Inflammatory macrophage (primary cell): Measurements from ENCODE around the gene ARHGAP35.
"Not testable (repeated sequence)": the region's sequence is repeated elsewhere in the genome, so short reads cannot be mapped to it uniquely, and the experiment has no call there.

Experiments used
- DNase-seq, 2 donors: peaks; one replicate each; pipeline ENCODE4 v3.0.0-alpha.2; 2020 to 2022

The ARHGAP35 gene

DNA sequence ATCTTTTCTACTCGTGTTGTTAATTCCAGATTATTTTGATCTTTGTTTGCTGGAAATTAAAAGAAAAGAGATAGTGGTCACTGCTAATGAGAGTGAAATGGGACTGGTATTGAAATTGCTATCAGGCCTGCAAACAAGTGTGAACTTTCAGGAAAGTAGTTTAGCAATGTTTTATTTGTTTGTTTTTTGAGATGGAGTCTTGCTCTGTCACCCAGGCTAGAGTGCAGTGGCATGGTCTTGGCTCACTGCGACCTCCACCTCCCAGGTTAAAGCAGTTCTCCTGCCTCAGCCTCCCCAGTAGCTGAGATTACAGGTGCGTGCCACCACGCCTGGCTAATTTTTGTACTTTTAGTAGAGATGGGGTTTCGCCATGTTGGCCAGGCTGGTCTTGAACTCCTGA lies 10.4 kb downstream of the ARHGAP35 start:
- not testable (repeated sequence) for DNase-seq

DNA sequence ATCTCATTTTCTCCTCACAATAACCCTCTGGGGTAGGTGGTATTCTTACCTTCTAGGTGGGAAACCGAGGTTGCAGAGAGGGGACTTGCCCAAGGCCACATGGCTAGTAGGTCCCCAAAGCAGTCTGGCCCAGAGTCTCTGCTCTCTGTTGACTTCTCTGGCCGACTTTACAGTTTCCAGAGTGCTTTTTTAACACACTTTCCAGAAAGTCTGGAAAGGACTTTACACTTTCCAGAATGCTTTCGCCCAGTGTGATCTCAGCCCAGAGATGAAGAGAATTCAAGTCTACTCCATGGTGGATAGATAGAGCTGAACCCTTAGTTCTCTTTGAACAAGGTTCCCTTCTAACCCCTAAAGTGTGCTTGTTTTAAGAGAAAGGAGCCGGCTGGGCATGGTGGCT lies 12.2 kb downstream of the ARHGAP35 start:
- no peak for DNase-seq

DNA sequence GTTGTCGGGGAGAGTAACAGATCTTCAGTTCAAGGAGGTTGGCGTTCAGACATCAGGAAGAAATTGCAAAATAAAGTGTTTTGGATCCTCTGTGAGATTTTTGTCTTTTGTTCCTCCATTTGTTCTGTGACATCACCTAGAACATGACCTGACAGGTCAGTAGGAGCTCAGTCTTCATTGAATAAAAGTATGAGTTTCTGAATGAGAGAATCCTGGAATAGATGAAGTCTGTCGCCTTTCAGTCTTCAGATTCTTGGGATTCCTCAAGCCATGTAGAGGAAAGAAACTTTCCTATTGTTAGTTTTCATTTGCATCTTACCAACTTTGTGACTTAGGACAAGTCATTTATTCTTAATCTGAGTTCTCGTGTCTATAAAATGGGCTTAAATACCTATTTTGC lies 14.4 kb downstream of the ARHGAP35 start:
- DNase-seq, result no peak

DNA sequence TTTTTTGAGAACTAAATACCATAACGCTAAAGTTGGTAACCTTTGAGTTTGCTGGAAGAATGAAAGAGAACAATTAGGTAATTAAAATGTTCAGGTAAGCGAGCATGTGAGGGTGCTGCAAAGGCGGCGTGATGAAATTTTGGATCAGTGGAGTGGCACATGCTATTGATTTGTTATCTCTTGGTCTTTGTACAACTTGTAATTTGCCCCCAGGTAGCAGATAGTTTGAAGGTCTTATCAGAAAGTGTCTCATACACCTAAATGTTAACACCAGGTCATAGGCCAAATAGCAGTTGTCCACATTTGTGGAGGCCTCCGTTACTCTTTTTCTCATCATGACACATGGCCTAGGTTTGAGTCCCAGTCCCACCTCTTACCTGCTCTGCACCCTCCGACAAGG lies 14.9 kb downstream of the ARHGAP35 start:
- no peak for DNase-seq

DNA sequence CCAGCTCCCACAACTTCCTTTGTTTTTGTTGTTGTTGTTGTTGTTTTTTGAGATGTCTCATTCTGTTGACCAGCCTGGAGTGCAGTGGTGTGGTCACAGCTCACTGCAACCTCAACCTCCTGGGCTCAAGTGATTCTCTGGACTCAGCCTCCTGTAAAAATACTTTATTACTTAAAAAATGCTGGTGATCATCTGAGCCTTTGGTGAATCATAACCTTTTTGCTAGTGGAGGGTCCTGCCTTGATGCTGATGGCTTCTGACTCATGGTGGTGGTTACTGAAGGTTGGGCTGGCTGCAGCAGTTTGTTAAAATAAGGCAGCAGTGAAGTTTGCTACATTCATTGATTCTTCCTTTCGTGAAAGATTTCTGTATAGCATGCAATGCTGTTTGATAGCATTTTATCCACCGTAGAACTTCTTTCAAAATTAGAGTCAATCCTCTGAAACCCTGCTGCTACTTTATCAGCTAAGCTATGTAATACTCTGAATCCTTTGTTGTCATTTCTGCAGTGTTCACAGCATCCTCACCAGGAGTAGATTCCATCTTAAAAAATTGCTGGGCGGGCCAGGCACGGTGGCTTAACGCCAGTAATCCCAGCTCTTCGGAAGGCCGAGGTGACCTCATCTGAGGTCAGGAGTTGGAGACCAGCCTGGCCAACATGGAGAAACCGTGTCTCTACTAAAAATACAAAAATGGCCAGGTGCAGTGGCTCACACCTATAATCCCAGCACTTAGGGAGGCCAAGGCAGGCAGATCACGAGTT lies 18.0 kb downstream of the ARHGAP35 start:
- DNase-seq, result no peak

DNA sequence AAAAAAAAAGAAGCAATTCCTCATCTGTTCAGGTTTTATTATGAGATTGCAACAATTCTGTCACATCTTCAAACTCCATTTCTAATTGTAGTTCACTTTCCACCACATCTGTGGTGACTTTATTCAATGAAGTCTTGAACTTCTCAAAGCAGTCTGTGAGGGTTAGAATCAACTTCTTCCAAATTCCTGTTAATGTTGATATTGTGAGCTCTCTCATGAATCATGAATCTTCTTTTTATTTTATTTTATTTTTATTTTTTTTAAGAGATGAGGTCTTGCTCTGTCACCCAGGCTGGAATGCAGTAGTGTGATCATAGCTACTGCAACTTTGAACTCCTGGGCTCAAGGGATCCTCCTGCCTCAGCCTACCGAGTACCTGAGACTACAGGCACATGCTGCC lies 19.6 kb downstream of the ARHGAP35 start:
- no peak for DNase-seq

DNA sequence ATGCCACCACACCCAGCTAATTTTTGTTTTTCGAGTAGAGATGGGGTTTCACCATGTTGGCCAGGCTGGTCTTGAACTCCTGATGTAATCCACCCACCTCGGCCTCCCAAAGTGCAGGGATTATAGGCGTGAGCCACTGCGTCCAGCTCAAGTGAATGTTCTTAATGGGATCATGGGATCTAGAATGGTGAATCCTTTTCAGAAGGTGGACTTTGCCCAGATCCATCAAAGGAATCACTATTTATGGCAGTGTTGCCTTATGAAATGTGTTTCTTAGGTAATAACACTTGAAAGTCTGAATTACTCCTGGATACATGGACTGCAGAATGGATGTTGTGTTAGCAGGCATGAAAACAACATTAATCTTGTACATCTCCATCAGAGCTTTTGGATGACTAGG lies 20.3 kb downstream of the ARHGAP35 start:
- no peak for DNase-seq

DNA sequence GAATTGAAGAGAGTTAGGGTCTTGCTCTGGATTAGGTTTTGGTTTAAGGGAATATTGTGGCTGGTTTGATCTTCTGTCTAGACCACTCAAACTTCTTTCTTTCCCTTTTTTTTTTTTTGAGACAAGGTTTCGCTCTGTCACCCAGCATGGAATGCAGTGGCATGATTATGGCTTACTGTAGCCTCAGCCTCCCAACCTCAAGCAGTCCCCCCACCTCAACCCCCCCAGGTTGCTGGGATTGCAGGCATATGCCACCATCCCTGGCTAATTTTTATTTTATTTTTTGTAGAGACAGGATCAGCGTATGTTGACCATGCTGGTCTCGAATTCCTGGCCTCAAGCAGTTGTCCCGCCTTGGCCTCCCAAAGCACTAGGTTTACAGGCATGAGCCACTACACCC lies 21.2 kb downstream of the ARHGAP35 start:
- DNase-seq, result no peak

DNA sequence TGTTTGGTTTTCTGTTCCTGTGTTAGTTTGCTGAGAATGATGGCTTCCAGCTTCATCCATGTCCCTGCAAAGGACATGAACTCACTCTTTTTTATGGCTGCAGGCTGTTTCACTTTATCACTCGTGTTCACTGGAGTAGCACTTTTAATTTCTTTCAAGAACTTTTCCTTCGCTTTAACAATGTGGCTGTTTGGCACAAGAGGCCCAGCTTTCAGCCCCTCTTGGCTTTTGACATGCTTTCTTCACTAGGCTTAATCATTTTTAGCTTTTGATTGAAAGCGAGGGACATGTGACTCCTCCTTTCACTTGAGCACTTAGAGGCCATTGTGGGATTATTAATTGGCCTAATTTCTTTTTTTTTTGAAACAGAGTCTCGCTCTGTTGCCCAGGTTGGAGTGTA lies 22.0 kb downstream of the ARHGAP35 start:
- DNase-seq, result not testable (repeated sequence)

DNA sequence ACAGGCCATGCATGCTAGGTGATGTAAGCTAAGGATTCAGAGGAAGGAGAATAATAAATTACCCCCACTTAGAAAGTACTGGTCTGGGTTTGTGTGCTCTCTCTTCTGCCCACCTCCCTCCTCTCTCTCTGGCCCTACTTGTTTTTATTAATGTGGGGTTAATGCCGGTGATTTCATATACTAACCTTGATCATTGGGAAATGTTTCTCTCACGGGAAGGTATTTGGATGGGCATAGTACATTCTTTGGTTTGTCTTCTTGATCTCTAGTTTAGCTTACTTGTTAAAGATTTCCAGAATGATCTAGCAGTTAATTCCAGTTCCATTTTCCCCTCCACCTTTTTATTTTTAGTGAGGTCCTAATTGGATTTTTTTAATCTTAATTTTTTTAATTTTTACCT lies 24.6 kb downstream of the ARHGAP35 start:
- no peak for DNase-seq

DNA sequence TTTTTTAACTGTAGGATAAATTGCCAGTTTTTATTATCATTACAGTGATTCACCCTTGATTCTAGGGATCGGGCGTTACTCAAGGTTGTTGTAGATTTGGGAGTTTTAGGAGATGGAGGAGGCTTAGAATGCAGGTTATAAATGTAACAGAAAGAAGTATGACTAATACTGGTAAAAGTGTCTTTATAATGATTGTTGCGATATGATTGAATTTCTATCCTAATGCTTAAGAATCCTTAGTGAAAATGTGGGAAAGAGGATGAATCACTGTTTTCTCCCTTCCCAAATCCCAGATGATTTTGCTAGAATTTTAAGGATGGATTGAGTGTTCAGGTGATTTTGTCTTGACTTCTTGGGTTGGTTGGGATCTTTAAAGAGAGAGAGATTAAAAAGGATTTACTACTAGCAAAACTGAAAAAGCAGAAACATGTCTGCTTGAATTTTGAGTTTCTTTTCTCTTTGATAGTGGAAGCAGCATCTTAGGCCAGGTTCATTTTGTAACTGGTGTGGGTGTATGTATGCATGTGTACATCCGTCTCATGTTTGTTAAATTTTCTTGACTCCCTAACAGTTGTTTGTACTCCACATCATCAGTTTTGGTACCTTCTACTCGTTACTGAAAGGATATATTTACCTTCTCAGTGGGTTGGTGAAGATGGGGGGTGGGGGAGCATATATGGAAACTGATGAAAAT lies 25.9 kb downstream of the ARHGAP35 start:
- peak in 1 of 2 donors; percentile 18 for DNase-seq

DNA sequence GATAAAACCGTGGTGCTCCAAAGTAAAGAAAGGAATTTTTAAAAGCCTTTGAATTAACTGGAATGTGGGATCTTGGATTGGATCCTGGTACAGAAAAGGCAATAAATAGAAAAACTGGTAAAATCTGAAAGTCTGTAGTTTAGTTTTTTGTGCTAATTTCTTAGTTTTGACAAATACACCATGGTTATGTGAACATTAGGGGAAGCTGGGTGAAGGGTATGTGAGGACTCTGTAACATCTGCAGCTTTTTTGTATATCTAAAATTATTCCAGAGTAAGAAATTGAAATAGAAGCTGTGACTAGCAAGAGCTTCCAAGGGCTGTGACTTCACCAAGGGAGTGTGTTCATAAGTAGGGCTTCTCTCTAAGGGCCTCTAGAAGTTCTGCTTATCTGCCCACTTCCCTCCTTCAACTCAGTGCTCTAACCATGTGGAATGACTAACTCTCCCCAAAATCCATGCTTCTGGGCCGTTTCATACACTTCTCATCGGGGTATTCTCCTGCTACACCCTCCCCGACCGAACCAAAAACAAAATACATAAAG lies 26.5 kb downstream of the ARHGAP35 start:
- peak; percentile 60 to 72 for DNase-seq

DNA sequence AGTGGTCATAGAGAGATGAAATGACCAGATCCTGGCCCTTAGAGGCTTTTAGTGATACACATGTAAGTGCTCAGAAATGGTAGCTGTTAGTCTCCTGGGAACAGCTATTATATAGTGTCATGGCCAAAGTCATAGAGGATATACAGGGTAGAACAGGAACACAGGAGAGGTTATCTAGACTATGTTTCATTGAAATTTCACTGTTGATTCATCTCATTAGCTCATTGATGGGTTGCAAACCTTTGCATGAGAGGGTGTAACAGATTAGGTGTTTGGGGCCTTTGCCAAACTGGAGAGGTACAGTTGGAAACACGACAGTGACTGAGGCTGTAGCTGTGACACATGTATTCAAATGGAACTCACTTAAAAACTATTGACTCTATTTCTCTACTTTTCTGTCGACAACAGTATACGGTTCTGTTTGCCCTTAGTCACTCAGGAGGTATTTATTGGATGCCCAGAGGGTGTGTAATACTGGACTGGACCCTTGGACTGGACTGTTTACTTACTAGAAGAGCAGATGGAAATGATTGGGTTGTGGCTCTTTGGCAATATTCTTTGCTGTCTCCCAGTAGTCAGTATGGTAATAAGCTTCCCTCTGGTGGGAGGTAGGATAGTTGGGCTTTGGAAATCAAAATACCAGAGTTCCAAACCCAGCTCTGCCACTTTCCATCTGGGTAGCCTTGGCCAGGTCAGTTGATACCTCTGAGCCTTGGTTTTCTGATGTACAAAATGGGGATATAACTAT lies 29.8 kb downstream of the ARHGAP35 start:
- no peak for DNase-seq

DNA sequence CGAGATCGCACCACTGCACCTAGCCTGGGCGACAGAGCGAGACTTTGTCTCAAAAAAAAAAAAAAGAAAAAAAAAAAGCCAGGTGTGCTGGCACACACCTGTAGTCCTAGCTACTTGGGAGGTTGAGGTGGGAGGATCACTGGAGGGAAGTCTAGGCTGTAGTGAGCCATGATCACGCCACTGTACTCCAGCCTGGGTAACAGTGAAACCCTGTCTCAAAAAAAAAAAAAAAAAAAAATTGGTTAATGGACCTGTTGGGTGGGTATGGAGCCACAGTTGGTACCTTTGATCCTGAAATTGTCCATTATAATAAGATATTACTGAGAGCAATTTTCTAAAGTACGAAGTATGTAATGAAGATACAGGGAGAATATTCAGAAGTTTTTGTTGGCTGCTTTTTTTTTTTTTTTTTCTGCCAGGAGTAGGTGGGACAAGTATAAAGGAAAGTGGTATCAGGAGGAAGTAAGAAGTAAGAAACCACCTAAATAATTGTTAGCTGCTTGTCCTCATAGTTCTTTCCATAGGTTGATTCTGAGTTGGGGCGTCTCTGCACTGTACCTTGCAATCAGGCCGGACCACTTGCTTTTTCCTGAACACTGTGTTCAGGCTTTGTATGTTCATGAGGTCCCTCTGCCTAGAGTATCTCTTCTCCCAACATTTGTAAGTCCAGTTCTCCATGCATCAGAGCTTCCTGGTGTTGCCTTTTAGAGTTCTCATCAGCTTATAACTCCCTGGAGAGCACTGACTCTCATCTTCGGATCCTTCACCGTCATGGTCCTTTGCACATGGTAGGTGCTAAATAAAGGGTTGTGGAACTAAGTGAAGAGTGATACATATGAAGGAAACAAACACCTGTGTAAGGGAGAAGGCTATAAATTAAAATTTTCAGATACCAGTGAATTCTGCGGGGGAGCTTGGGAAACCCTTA lies 31.7 kb downstream of the ARHGAP35 start:
- DNase-seq, result no peak

DNA sequence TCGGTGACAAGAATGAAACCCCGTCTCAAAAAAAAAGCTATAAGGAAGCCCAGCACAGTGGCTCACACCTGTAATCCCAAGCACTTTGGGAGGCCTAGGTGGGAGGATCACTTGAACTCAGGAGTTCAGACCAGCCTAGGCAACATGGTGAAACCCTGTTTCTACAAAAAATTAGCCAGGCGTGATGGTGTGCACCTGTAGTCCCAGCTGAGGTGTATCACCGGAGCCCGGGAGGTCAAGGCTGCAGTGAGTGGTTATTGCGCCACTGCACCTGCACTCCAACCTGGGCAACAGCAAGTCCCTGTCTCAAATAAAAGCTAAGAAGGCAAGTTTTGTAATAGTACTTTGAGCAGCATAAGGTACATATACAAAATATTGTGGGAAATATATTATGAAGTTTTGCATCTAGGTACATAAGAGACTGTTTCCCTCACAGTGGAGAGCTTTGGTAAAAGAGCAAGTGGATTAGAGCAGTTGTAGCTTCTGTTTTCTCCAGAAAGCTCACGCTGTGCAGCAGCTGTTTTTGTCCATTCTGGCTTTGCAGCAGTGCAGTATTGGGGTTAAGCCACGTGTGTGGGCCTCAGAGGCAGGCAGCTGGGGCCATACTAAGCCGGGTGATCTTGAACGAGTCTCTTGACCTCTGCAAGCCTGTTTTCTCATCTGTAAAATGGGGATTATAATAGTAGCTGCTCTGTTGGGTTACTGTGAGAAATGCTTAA lies 35.4 kb downstream of the ARHGAP35 start:
- no peak for DNase-seq

DNA sequence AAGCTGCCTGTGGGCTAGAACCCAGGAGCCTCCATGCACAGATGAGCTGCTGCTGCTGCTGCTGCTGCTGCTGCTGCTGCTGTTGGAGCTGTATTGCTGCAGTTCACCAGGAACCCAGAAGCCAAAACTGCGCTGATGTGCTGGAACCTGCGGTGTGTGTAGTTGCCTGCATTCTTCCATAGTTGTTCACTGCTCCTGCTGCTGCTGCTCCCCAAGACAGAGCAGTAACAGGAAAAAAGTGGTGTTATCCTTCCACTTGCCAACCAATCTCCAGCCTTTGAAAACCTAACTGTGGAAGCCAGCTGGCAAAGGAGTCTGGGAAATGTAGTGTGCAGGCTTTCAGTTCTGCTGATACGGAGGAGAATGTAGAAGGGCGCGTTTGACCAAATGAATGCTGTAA lies 37.9 kb downstream of the ARHGAP35 start:
- no peak for DNase-seq

DNA sequence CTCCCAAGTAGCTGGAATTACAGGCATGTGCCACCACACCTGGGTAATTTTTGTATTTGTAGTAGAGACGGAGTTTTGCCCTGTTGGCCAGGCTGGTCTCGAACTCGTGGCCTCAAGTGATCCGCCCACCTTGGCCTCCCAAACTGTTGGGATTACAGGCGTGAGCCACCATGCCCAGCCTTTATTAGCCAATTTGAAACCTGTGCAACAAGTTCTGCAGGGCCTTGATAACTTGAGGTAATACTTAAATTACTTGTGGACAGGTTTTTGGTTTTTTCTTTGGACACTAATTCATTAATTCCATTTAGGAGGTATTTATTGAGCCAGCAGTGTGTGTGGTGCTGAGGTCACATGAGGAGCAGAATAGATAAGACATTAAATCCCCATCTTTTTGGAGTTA lies 39.5 kb downstream of the ARHGAP35 start:
- DNase-seq, result no peak

DNA sequence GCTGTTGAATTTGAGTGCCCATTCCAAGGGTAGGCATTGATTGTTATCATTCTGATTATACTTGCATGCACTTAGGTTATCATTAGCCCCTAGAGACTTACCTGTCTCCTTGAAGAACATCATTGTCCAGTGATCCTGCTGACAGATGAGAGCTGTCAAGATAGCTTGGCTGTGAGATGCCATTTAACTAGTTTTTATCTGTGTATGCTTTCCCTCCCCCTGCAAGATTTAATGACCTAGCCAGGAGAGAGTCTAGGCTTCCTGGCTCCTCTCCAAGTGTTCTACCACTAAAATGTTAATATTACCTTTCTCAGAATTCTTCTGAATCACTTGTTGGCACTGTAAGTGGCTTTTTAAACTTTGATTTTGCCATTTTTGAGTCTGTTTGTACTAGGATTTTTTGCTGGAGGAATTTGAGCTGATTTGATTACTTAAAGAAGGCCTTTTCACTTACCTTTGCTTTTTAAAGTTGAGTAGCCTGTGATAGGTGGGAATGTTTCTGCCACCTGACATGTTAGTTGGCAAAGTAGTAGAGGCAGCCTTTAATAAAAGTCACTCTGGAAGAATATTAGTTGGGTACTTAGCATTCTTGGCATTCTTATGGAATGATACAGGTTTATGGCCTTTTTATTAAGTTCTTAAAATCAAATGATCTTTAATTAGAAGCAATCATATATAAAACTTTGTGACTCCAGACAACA lies 41.1 kb downstream of the ARHGAP35 start:
- DNase-seq, result no peak

DNA sequence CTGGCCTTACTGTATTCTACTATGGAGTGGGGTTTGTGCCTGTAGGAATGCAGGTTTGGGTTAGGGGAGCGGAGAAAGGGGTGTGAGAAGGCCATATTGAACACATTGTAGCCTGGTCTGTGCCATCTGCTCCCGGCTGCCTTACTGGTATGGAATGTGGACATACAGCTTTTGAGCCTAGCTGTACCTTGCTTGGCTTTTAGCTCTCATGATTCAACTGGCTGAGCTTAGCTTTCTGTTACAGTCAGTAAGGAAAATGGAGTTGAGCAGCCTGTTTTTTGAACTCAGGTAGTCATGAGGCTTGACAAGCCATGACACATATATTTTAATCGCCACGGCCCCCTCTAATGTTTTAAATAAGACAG lies 41.6 kb downstream of the ARHGAP35 start:
- no peak for DNase-seq

DNA sequence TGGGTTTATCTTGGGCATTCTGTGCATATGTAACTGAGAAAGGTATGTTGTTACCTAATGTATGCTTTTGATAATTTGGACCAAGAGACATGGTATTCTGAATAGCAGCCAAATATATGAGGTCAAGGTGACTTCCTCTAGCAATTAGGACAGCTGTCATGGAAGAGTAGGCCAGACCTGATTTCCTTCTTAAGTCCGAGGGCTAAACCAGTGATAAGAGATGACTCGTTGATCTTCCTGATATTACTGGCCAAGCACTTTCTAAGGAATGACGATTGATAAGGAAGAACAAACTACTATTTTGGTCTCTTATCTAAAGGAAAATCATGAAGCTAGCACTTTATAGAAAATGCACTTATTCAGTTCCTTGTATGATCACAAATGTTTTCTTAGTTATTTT lies 42.7 kb downstream of the ARHGAP35 start:
- no peak for DNase-seq
